ENCODE data around the gene CCDC185. TPM values are rescaled to one million over a fixed set of nuclear protein-coding genes. Genes with fewer than 3 reads are reported as not detected.

CCDC185 gene
- total and polyA plus RNA-seq, 10 donors, result not detected

DNA sequence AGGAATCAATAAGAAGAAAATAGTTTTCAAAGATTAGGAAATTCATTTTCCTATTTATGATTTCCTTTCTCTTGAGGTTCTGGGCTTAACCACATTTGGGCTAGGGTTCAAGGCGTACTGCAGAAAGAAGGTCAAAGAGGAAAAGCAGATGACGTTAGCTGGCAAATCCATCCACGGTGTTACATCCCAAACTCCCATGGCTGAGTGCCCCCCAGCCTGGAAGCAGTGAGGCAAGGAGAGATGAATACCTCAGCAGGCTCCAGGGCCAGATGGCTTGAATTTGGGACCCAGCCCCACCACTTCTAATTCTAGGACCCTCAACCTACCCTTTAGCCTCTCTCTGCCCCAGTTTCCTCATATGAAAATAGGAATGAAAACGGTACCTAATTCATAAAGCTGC lies 46.9 kb upstream of the CCDC185 start:
- H3K9me3 ChIP-seq, result no peaks in the 10 kb centered on the region
- H3K4me3 ChIP-seq, result no peak overlapping the region
- no peaks in the 10 kb centered on the region for H3K36me3 ChIP-seq
- TF ChIP-seq POLR2A (IDR thresholded peaks at IDR 0.05), result no peak
- TF ChIP-seq, protein P1, sequence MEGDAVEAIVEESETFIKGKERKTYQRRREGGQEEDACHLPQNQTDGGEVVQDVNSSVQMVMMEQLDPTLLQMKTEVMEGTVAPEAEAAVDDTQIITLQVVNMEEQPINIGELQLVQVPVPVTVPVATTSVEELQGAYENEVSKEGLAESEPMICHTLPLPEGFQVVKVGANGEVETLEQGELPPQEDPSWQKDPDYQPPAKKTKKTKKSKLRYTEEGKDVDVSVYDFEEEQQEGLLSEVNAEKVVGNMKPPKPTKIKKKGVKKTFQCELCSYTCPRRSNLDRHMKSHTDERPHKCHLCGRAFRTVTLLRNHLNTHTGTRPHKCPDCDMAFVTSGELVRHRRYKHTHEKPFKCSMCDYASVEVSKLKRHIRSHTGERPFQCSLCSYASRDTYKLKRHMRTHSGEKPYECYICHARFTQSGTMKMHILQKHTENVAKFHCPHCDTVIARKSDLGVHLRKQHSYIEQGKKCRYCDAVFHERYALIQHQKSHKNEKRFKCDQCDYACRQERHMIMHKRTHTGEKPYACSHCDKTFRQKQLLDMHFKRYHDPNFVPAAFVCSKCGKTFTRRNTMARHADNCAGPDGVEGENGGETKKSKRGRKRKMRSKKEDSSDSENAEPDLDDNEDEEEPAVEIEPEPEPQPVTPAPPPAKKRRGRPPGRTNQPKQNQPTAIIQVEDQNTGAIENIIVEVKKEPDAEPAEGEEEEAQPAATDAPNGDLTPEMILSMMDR (IDR thresholded peaks at IDR 0.05 in 8 of 11, conservative IDR thresholded peaks at IDR 0.05 in 3 of 11), result no peak
- no peak for TF ChIP-seq POLR2AphosphoS5 (IDR thresholded peaks at IDR 0.05)
- DNase-seq, result no peak
- 85 to 91% (median 88%) methylated on average over 4 of the region's 4 CpGs for WGBS, 5 donors
- no peaks in the 10 kb centered on the region for H3K4me1 ChIP-seq
- intact Hi-C loops (cut with DNase I; ENCODE audit: low total_unique reads), result no loop called here
- no peak overlapping the region for H3K27ac ChIP-seq
- peaks cover 0 to 10% (median 0%) of the 10 kb centered on the region in 7 donors for H3K27me3 ChIP-seq (replicated peaks in 1 of 7)

DNA sequence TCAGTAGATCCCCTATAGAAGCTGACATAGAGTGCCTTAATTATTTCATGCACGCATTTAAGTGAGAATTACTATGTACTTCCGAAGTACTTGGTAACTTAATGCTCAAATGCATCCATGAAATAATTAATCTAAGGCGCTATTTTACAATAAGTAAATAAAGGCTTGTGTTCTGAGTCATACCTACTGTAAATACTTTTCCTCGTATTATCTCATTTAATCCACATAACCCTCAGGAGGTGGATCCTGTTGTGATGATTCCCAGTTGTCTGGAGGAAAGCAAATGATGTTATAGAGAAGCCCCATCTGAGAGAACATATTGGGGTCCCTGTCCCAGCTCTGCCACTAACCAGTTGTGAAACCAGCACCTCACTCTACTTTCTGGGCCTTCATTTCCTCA lies 45.6 kb upstream of the CCDC185 start:
- H3K9me3 ChIP-seq, result no peaks in the 10 kb centered on the region
- intact Hi-C loops (cut with DNase I; ENCODE audit: low total_unique reads), result no loop called here
- no peak overlapping the region for H3K4me3 ChIP-seq
- 87 to 98% (median 94%) methylated on average over 4 of the region's 4 CpGs for WGBS, 5 donors
- peaks cover 0 to 21% (median under 1%) of the 10 kb centered on the region in 7 donors for H3K27me3 ChIP-seq (replicated peaks in 1 of 7)
- TF ChIP-seq POLR2A (IDR thresholded peaks at IDR 0.05), result no peak
- no peak for TF ChIP-seq POLR2AphosphoS5 (IDR thresholded peaks at IDR 0.05)
- TF ChIP-seq, protein P1 (IDR thresholded peaks at IDR 0.05 in 8 of 11, conservative IDR thresholded peaks at IDR 0.05 in 3 of 11), result no peak
- no peak for DNase-seq
- H3K4me1 ChIP-seq, result no peaks in the 10 kb centered on the region
- no peak overlapping the region for H3K27ac ChIP-seq
- no peaks in the 10 kb centered on the region for H3K36me3 ChIP-seq

DNA sequence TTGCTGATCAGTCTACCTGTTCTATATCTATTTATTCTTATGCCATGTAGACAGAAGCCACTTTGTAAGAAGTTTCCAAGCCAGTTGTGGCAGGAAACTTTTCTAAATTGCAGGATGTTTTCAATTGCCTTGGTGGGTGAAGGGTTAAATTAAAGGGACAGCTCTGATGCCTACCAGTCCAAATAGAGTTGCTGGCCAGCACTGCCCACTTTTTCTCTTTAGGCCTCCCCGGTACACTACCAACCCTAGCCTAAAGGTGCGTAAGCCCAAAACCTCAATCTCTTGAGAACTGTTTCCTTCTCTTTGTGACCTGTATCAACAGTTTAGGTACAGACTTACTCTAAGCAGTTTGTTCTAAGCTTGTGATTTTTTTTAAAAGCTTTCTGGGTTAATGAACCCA lies 44.8 kb upstream of the CCDC185 start:
- Histone ChIP-seq H3K9me3 (no peaks in the 10 kb centered on the region), H3K27me3 (replicated peaks in 1 of 7) (peaks cover 0 to 29% (median 6%) of the 10 kb centered on the region in 7 donors), H3K4me1 (no peaks in the 10 kb centered on the region), H3K4me3 (no peak overlapping the region), H3K27ac (no peak overlapping the region), H3K36me3 (no peaks in the 10 kb centered on the region)
- no peak for DNase-seq
- 78 to 86% (median 84%) methylated on average over 2 of the region's 2 CpGs for WGBS, 5 donors
- TF ChIP-seq, protein P1 (IDR thresholded peaks at IDR 0.05 in 8 of 11, conservative IDR thresholded peaks at IDR 0.05 in 3 of 11), result no peak
- TF ChIP-seq POLR2A (IDR thresholded peaks at IDR 0.05), result no peak
- no peak for TF ChIP-seq POLR2AphosphoS5 (IDR thresholded peaks at IDR 0.05)
- intact Hi-C loops (cut with DNase I; ENCODE audit: low total_unique reads), result no loop called here

DNA sequence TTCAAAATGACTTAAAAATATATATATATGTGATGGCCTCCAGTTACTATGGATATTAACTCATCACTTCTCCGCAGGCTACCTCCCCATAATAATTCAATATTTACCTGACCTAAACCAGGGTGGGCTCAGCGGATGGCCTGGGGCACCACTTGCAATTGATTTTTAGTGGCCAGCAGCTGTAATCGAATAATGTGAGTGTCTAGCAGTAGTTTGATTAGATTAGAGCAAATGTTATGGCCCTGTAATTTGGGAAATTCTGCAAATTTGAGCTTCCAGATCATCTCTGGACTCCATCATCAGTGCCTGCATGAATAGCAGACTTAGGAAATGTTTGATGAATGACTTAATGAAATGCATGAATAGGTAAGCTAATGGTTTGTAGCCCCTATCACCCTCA lies 44.0 kb upstream of the CCDC185 start:
- DNase-seq, result no peak
- H3K36me3 ChIP-seq, result no peaks in the 10 kb centered on the region
- no peak overlapping the region for H3K4me3 ChIP-seq
- TF ChIP-seq, protein P1 (IDR thresholded peaks at IDR 0.05 in 8 of 11, conservative IDR thresholded peaks at IDR 0.05 in 3 of 11), result no peak
- TF ChIP-seq POLR2A (IDR thresholded peaks at IDR 0.05), result no peak
- no peak for TF ChIP-seq POLR2AphosphoS5 (IDR thresholded peaks at IDR 0.05)
- 90 to 96% (median 95%) methylated on average over 3 of the region's 3 CpGs for WGBS, 5 donors
- intact Hi-C loops (cut with DNase I; ENCODE audit: low total_unique reads), result no loop called here
- H3K4me1 ChIP-seq, result no peaks in the 10 kb centered on the region
- no peaks in the 10 kb centered on the region for H3K9me3 ChIP-seq
- H3K27ac ChIP-seq, result no peak overlapping the region
- H3K27me3 ChIP-seq (replicated peaks in 1 of 7), result peaks cover 0 to 36% (median 6%) of the 10 kb centered on the region in 7 donors
